Mesothelial cell of epicardium (in vitro differentiated cells): Measurements from ENCODE around the gene EPHB3. TPM values are rescaled to one million over a fixed set of nuclear protein-coding genes. Genes with fewer than 3 reads are reported as not detected.
A peak's percentile ranks its signal among the peaks of the same experiment; 100 is the strongest.

ENCODE experiments used
- DNase-seq, 2 experiments: peaks; one replicate each; pipeline ENCODE4 v3.0.0; 2021; ENCODE audit warnings: low spot score in 2 of 2; ENCODE audit not compliant: unreplicated experiment in 2 of 2
- H3K27ac Mint-ChIP-seq: 2 replicates; pipeline ENCODE4 v1.8.0; 2021; ENCODE audit warnings: mixed read lengths
- H3K27me3 Mint-ChIP-seq: 2 replicates; pipeline ENCODE4 v1.8.0; 2021; ENCODE audit warnings: low read depth, mixed read lengths
- H3K36me3 Mint-ChIP-seq: 2 replicates; pipeline ENCODE4 v1.8.0; 2021; ENCODE audit warnings: mixed read lengths
- H3K4me1 Mint-ChIP-seq: 2 replicates; pipeline ENCODE4 v1.8.0; 2021; ENCODE audit warnings: mixed read lengths
- H3K4me3 Mint-ChIP-seq: 2 replicates; pipeline ENCODE4 v1.8.0; 2021; ENCODE audit warnings: mild to moderate bottlenecking, moderate library complexity, mixed read lengths
- H3K9me3 Mint-ChIP-seq: 2 replicates; pipeline ENCODE4 v1.8.0; 2021; ENCODE audit warnings: mixed read lengths
- total RNA-seq: library from RNA; stranded (reverse); gene quantifications from 3 replicates; pipeline ENCODE4 v1.2.1, GENCODE V29; 2021
- TF ChIP-seq, protein P1 (sequence below): fragments of 200-600 bp; sonication (generic); IDR thresholded peaks from one replicate; pipeline ENCODE4 v1.5.0; 2021; ENCODE audit warnings: antibody characterized with exemption; ENCODE audit not compliant: unreplicated experiment

The EPHB3 gene
- total RNA-seq, 1 donor from 2014 or later, result 115 TPM

DNA sequence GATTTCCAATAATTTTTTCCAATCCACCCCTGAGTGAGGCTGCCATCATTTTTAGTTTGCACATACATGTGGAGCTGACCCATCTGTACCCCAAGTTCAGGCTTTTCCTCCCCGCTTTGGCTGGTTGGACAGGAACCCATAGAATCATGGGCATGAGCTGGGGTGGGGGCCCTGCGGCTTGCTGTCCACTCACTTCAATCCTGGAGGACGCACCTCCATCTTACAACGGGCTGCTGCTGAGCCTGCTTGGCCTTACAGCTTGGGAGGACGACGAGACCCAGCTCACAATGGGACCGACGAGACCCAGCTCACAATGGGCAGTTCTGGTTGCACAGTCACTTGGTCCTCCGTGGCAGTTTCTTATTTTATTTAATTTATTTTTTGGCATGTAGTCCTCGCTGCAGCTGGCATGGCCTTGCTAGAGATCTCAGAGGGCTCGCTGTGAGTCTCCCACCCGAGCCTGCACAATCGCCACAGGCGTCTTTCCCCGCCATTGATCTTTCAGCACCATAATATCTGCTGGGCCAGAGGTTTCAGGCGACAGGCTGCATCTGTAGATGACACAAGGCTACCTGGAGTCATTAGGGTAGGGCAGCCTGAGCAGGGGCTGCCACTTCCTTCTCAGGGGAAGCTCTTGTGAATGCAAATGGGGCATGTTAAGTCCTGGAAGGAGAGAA lies 19.6 kb upstream of the EPHB3 start:
- Mint-ChIP-seq H3K27ac (no peak overlapping the region), H3K36me3 (no peaks in the 10 kb centered on the region), H3K4me3 (no peak overlapping the region), H3K9me3 (no peaks in the 10 kb centered on the region), H3K27me3 (peaks cover 77% of the 10 kb centered on the region), H3K4me1 (peaks cover 4% of the 10 kb centered on the region)
- TF ChIP-seq, protein P1, sequence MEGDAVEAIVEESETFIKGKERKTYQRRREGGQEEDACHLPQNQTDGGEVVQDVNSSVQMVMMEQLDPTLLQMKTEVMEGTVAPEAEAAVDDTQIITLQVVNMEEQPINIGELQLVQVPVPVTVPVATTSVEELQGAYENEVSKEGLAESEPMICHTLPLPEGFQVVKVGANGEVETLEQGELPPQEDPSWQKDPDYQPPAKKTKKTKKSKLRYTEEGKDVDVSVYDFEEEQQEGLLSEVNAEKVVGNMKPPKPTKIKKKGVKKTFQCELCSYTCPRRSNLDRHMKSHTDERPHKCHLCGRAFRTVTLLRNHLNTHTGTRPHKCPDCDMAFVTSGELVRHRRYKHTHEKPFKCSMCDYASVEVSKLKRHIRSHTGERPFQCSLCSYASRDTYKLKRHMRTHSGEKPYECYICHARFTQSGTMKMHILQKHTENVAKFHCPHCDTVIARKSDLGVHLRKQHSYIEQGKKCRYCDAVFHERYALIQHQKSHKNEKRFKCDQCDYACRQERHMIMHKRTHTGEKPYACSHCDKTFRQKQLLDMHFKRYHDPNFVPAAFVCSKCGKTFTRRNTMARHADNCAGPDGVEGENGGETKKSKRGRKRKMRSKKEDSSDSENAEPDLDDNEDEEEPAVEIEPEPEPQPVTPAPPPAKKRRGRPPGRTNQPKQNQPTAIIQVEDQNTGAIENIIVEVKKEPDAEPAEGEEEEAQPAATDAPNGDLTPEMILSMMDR, result no peak
- peak in 1 of 2 experiments; percentile 31 for DNase-seq

DNA sequence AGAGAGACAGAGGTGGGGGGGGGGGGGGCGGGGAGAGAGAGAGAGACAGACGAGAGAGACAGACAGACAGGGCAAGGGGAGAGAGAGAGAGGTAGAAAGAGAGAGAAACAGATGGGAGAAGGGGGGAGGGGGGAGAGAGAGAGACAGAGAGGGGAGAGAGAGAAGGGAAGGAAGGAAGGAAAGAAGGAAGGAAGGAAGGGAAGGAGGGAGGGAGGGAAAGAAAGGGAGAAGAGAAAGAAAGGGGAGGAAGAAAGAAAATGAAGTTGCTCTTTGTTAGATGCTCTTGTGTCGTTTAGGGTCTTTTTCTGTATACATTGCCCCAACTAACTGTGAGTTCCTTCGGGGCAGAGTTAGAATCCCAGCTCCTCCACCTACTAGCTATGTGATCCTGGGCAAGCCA lies 19.0 kb upstream of the EPHB3 start:
- Mint-ChIP-seq H3K27me3 (peaks cover 71% of the 10 kb centered on the region), H3K36me3 (no peaks in the 10 kb centered on the region), H3K9me3 (no peaks in the 10 kb centered on the region), H3K27ac (no peak overlapping the region), H3K4me3 (no peak overlapping the region), H3K4me1 (peaks cover 4% of the 10 kb centered on the region)
- no peak for DNase-seq
- TF ChIP-seq, protein P1, result no peak

DNA sequence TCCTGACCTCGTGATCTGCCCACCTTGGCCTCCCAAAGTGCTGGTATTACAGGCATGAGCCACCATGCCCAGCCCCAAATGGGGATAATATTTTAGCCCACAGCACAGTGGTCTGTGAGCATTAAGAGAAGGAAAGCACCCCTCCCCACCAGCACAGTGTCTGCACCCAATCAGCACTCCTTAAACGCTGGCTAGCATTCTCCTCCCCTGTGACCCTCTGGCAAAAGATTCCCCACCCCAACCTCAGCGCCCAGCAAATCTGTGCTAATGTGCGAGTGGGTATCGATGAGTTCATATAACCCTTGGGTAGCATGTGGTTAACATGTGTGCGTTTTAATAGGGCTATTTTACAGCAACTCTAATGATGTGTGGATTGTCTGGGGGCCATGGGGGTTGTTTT lies 18.3 kb upstream of the EPHB3 start:
- peaks cover 64% of the 10 kb centered on the region for H3K27me3 Mint-ChIP-seq
- peak in 1 of 2 experiments; percentile 7 for DNase-seq
- no peaks in the 10 kb centered on the region for H3K9me3 Mint-ChIP-seq
- TF ChIP-seq, protein P1, result no peak
- H3K4me1 Mint-ChIP-seq, result peaks cover 4% of the 10 kb centered on the region
- no peak overlapping the region for H3K4me3 Mint-ChIP-seq
- H3K27ac Mint-ChIP-seq, result no peak overlapping the region
- no peaks in the 10 kb centered on the region for H3K36me3 Mint-ChIP-seq

DNA sequence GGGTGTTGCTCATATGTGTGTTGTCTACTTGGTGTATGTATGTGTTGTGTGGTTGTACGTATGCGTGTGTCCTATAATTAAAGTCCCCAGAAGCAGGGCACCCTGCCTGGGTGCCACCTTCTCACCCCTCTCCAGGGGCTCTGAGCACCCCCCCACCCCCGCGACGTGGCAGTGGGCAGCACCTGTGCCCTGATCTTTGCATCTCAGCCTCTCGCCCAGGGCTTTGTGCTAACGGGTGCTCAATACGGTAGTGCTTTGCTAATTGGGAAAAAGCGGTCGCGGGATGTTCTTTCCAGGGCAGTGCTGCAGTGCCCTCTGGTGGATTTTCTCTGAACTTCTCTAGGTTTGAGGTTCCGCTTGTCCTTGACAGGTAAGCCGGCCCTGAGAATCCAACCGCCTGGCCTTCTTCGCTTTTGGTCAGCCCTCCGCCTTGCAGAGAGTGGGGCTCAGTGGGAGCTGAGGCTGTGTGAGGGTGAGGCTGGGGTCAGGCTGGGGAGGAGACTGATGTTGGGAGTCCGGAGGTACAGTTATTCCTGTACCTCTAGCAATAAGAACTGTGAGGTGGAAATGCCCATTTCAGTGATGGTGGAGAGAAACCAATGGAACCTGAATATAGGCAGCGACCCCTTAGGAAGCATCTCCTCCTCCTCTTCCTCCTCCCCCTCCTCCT lies 17.6 kb upstream of the EPHB3 start:
- peaks cover 57% of the 10 kb centered on the region for H3K27me3 Mint-ChIP-seq
- H3K9me3 Mint-ChIP-seq, result no peaks in the 10 kb centered on the region
- no peaks in the 10 kb centered on the region for H3K36me3 Mint-ChIP-seq
- no peak overlapping the region for H3K4me3 Mint-ChIP-seq
- peaks cover 4% of the 10 kb centered on the region for H3K4me1 Mint-ChIP-seq
- TF ChIP-seq, protein P1, result peak; percentile 95
- no peak overlapping the region for H3K27ac Mint-ChIP-seq
- peak in 1 of 2 experiments; percentile 83 for DNase-seq

DNA sequence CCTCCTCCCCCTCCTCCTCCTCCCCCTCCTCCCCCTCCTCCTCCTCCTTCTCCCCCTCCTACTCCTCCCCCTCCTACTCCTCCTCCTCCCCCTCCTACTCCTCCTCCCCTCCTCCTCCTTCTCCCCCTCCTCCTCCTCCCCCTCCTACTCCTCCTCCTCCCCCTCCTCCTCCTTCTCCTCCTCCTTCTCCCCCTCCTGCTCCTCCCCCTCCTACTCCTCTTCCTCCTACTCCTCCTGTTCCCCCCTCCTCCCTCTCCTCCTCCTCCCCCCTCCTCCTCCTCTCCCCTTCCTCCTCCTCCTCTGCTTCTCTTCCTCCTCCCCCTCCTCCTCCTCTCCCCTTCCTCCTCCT lies 17.1 kb upstream of the EPHB3 start:
- no peaks in the 10 kb centered on the region for H3K9me3 Mint-ChIP-seq
- peaks cover 53% of the 10 kb centered on the region for H3K27me3 Mint-ChIP-seq
- TF ChIP-seq, protein P1, result no peak
- no peak overlapping the region for H3K27ac Mint-ChIP-seq
- H3K4me1 Mint-ChIP-seq, result peaks cover 4% of the 10 kb centered on the region
- H3K36me3 Mint-ChIP-seq, result no peaks in the 10 kb centered on the region
- no peak overlapping the region for H3K4me3 Mint-ChIP-seq
- no peak for DNase-seq
